Heart right ventricle (tissue), 16 donors: ENCODE measurements around the gene TNFAIP8L3. TPM values are rescaled to one million over a fixed set of nuclear protein-coding genes. Genes with fewer than 3 reads are reported as not detected.

Experiments used
- ATAC-seq, 8 donors: fragments of 200-7000 bp; cut with Tn5 transposase; one replicate each; pipeline ENCODE4 v1.9.1; 2020; ENCODE audit warnings: mild to moderate bottlenecking in 8 of 8, moderate library complexity in 8 of 8, moderate number of reproducible peaks in 1 of 8
- DNase-seq, 2 donors: peaks; one replicate each; pipeline ENCODE4 v3.0.0-alpha.2; 2020
- H3K27ac ChIP-seq, 10 donors: fragments of 200-600 bp; sonication (generic) in 2 of 10; one replicate each; pipeline versions ENCODE4 v1.5.0 to v1.8.0; 2020 to 2022; ENCODE audit warnings: mild to moderate bottlenecking in 3 of 10
- H3K27me3 ChIP-seq, 7 donors: fragments of 200-600 bp; one replicate each; pipeline ENCODE4 v1.8.0; 2021 to 2022; ENCODE audit warnings: mild to moderate bottlenecking in 2 of 7
- H3K36me3 ChIP-seq, 9 donors: fragments of 200-600 bp; sonication (generic) in 1 of 9; one replicate each; pipeline versions ENCODE4 v1.5.0 to v1.8.0; 2020 to 2022; ENCODE audit warnings: mild to moderate bottlenecking in 2 of 9
- H3K4me1 ChIP-seq, 9 donors: fragments of 200-600 bp; sonication (generic) in 1 of 9; one replicate each; pipeline versions ENCODE4 v1.5.0 to v1.8.0; 2020 to 2022; ENCODE audit warnings: mild to moderate bottlenecking in 4 of 9
- H3K4me3 ChIP-seq, 10 donors: fragments of 200-600 bp; sonication (generic) in 2 of 10; one replicate each; pipeline versions ENCODE4 v1.5.0 to v1.8.0; 2020 to 2022; ENCODE audit warnings: mild to moderate bottlenecking in 7 of 10, moderate library complexity in 2 of 10
- H3K9me3 ChIP-seq, 11 donors: fragments of 200-600 bp in 10 of 11; sonication (generic) in 2 of 11; one replicate each; pipeline versions ENCODE4 v1.5.0 to v1.8.0; 2013 to 2022; ENCODE audit warnings: mild to moderate bottlenecking in 2 of 11, control low read depth in 1 of 11, moderate library complexity in 1 of 11
- WGBS, 2 donors: extraction: QIAGEN DNeasy Blood & Tissue Kit; methylation state at CpG; one replicate each; pipeline ENCODE4 v1.1.7; 2013; ENCODE audit warnings: inconsistent platforms in 1 of 2; 5-methylcytosine and 5-hydroxymethylcytosine counted together
- intact Hi-C, 10 donors: fragments of 100-400 bp; cut with DNase I; formaldehyde crosslinking; loops; one replicate each; pipeline versions ENCODE4 v1.11.1 to v1.14.2; 2022
- polyA plus RNA-seq, 2 donors: library from polyadenylated mRNA; stranded (reverse); fragments of 200-250 nt; gene quantifications; one replicate each; pipeline ENCODE4 v1.2.3, GENCODE V29; 2013
- total RNA-seq, 10 donors: library from RNA; stranded (reverse); fragmentation: NEBNext Ultra II Directional in 3 of 10; extraction: Animal tissue kit (Norgen Biotek cat#: 25700) in 3 of 10; gene quantifications; one replicate each; pipeline versions ENCODE4 v1.2.1 to v1.2.4, GENCODE V29; 2021 to 2023
- TF ChIP-seq, protein P1 (sequence below), 9 donors: fragments of 200-600 bp; sonication (generic) in 2 of 9; IDR thresholded peaks; one replicate each; pipeline versions ENCODE4 v1.5.0 to v1.8.0; 2021 to 2022; ENCODE audit warnings: antibody characterized with exemption in 9 of 9, mild to moderate bottlenecking in 5 of 9, moderate library complexity in 1 of 9
- donor health status: Arrhythmogenic right ventricular cardiomyopathy.
- donor health status: ischemic (EF 13 %, LVEDD 7.1; RV severe dilation, severe dysfunction).
- donor health status: healthy with polysubstance abuse.
- donor health status: DM: no; HTN: yes; CAD: no.
- donor health status: DM: no; HTN: no; CAD: no.
- donor health status: ischemic (EF 25% LVEDD 6.9; RV normal size, moderate dysfunction).
- donor health status: ischemic (EF 25% LVEDD 5.7; RV mildly dilated, moderate dysfunction).
- donor health status: healthy.
- donor health status: DM: yes; HTN: yes; CAD: no.
- donor health status: Ischemic cardiomyopathy.
- donor health status: ischemic (EF 35%, LVEDD 5.7; RV mildly dilated, moderate dysfunction).
- donor health status: nonischemic (EF 11% LVEDD 7.7; RV severe dilation, severe dysfunction).
- donor health status: DM: yes; HTN: yes; CAD: no.
- donor health status: PGD.
- donor health status: ischemic (EF 29% LVEDD 5.4; RV normal size, mild dysfunction).
- donor health status: nonischemic (EF 23%, LVEDD 6.1; RV moderate dilation, normal function).

Gene TNFAIP8L3
- total and polyA plus RNA-seq, 12 donors = 1.3 to 14.4 (median 3.4) TPM

DNA sequence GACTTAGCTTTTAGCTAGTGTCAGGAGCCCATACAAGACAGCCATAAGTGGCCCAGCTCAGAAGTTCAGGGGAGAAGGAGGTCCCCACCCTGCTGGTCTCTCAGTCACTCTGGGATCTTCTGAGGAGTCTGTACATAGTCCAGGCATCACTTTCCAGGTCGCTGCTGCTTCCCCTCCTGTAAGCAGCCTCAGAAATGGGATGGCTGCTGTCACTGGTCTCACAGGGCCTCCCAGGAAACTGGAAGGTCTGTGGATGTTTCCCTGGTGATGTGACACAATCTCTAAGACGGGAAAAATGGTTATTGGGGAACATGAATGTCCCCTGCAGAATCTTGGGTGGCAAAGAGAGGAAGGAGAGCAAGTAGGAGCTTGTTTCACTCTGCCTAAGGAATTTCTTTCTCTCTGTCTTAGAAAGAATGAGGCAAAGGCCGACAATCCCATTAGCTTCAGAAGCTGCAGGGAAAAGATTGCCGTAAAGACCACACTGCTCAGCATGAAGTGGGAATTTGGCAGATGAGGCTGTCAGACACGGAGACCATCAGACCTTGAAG is 43.2 kb upstream of the TNFAIP8L3 start:
- H3K4me3 ChIP-seq = no peak overlapping the region
- TF ChIP-seq, protein P1, sequence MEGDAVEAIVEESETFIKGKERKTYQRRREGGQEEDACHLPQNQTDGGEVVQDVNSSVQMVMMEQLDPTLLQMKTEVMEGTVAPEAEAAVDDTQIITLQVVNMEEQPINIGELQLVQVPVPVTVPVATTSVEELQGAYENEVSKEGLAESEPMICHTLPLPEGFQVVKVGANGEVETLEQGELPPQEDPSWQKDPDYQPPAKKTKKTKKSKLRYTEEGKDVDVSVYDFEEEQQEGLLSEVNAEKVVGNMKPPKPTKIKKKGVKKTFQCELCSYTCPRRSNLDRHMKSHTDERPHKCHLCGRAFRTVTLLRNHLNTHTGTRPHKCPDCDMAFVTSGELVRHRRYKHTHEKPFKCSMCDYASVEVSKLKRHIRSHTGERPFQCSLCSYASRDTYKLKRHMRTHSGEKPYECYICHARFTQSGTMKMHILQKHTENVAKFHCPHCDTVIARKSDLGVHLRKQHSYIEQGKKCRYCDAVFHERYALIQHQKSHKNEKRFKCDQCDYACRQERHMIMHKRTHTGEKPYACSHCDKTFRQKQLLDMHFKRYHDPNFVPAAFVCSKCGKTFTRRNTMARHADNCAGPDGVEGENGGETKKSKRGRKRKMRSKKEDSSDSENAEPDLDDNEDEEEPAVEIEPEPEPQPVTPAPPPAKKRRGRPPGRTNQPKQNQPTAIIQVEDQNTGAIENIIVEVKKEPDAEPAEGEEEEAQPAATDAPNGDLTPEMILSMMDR (IDR thresholded peaks at IDR 0.05) = no peak
- DNase-seq = no peak
- no peak overlapping the region for H3K27ac ChIP-seq
- H3K27me3 ChIP-seq = no peaks in the 10 kb centered on the region
- H3K4me1 ChIP-seq = peaks cover 0 to 12% (median 2%) of the 10 kb centered on the region in 9 donors
- WGBS, 2 donors = 58 to 63% methylated on average over 5 of the region's 5 CpGs
- intact Hi-C loops = loop anchor here in 1 of 10 donors (10.0 kb wide), 1 partner anchor 63 kb away; no protein-coding TSS in a partner anchor
- ATAC-seq = no peak
- peaks cover 0 to 19% (median 8%) of the 10 kb centered on the region in 11 donors for H3K9me3 ChIP-seq
- no peaks in the 10 kb centered on the region for H3K36me3 ChIP-seq

DNA sequence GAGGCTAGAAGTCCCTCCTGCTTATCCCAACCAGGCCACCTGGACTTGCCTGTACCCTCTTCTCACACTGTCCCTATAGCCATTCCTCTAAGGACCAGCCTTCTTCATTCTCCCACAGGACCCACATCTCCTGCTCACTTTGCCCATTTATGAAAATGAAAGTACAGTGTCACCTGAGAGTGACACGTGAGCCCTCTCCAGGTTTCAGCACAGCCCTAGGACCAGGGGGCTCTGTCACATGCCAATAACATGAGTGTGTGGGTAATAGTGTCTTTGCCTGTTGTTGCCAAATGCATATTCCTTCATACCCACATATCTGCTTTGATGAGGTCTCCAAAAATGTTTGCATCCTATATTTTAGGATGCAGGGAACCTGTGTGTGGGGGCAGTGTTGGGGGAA is 42.3 kb upstream of the TNFAIP8L3 start:
- no peak overlapping the region for H3K27ac ChIP-seq
- H3K9me3 ChIP-seq = peaks cover 0 to 19% (median 8%) of the 10 kb centered on the region in 11 donors
- intact Hi-C loops = loop anchor here in 1 of 10 donors (10.0 kb wide), 1 partner anchor 62 kb away; no protein-coding TSS in a partner anchor
- WGBS, 2 donors = 81 to 84% methylated on average over 1 of the region's 1 CpG
- H3K4me3 ChIP-seq = no peak overlapping the region
- ATAC-seq (peak in 1 of 8 donors; percentile 53), DNase-seq (no peak)
- TF ChIP-seq, protein P1 (IDR thresholded peaks at IDR 0.05) = no peak
- no peaks in the 10 kb centered on the region for H3K36me3 ChIP-seq
- no peaks in the 10 kb centered on the region for H3K27me3 ChIP-seq
- peaks cover 0 to 20% (median 2%) of the 10 kb centered on the region in 9 donors for H3K4me1 ChIP-seq

DNA sequence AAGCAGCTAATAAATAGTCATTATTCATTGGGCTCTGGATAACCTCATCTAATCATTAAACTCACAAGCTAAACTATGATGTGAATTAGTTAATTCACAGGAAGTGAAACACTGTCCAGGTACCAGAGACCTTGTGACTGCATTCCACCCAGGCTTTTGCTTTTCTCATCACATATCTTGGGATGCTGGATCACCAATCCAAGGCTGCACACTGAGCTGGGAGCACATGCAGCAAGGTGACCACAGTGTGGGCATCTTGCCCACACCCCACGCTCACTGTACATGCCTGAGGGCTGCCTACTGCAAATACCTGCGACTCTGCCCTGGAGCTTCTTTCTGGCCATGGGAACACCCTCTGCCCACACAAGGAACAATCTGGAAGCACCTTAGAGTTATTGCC is 40.6 kb upstream of the TNFAIP8L3 start:
- WGBS, 2 donors = 92 to 93% methylated on average over 2 of the region's 2 CpGs
- H3K4me1 ChIP-seq = peaks cover 0 to 20% (median 2%) of the 10 kb centered on the region in 9 donors

DNA sequence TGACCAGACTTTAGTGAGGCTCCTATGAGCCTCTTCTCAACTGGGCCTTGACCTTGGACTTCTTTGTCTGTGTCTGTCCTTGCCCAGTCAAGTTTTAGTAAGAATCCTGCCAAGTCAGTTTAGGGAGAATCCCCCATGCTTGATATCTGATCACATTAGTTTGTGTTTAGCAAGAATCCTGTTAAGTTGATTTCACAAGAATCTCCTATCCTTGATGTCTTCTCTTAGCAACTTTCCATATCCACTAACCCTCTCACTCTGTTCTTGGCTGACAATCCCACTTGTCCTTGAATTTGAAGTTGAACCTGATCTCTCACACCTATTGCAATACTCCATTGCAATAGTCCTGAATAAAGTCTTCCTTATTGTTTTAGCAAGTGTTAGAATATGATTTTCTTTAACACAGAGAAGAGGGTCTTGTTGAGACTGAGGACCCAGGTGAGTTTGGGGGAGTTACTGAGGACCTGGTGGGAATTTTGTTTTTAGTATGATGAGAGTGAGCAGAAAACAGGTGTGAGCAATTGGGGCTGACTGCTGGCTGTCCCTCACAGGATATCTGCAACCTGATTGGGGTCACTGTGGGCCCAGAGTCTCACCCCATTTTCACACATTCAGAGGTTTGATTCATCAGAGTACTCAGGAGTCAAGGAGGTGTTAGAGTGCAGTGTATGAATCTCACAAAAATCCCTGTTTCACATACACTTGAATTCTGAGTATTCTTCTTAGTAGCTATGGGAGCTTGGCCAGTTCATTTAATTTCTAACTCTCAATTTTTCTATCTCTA is 39.9 kb upstream of the TNFAIP8L3 start:
- peaks cover 0 to 1% (median 0%) of the 10 kb centered on the region in 11 donors for H3K9me3 ChIP-seq
- TF ChIP-seq, protein P1 (IDR thresholded peaks at IDR 0.05) = no peak
- no peaks in the 10 kb centered on the region for H3K27me3 ChIP-seq
- H3K36me3 ChIP-seq = no peaks in the 10 kb centered on the region
- ATAC-seq (no peak), DNase-seq (no peak)
- no peak overlapping the region for H3K27ac ChIP-seq
- H3K4me1 ChIP-seq = peaks cover 0 to 20% (median 2%) of the 10 kb centered on the region in 9 donors
- no peak overlapping the region for H3K4me3 ChIP-seq
- intact Hi-C loops = loop anchor here in 1 of 10 donors (10.0 kb wide), 1 partner anchor 60 kb away; no protein-coding TSS in a partner anchor

More for the DNA sequence above, 40.6 kb upstream of the TNFAIP8L3 start:
- Histone ChIP-seq H3K27ac (no peak overlapping the region), H3K9me3 (peaks cover 0 to 8% (median 2%) of the 10 kb centered on the region in 11 donors), H3K27me3 (no peaks in the 10 kb centered on the region), H3K4me3 (no peak overlapping the region), H3K36me3 (no peaks in the 10 kb centered on the region)
- no peak for DNase-seq
- intact Hi-C loops = loop anchor here in 1 of 10 donors (10.0 kb wide), 1 partner anchor 60 kb away; no protein-coding TSS in a partner anchor
- TF ChIP-seq, protein P1 (IDR thresholded peaks at IDR 0.05) = no peak
- no peak for ATAC-seq
